Stimulated activated naive CD8-positive, alpha-beta T cell treated with anti-CD3 and anti-CD28 coated beads, Interleukin-15, amount 100 ng/mL, for 72 hours (primary cell): Measurements from ENCODE around the gene MLIP.

Source experiments
- ATAC-seq: fragments of 150-1000 bp; cut with Tn5 transposase; 2 replicates; pipeline ENCODE4 v1.10.0; 2021; ENCODE audit warnings: mild to moderate bottlenecking, moderate library complexity
- DNase-seq, 2 donors: peaks; one replicate each; pipeline ENCODE4 v3.0.0; 2021 to 2022
- H3K27ac Mint-ChIP-seq, 2 donors: one replicate each; pipeline ENCODE4 v1.8.0; 2022; ENCODE audit warnings: mild to moderate bottlenecking in 2 of 2, mixed read lengths in 2 of 2, moderate library complexity in 2 of 2
- H3K27me3 Mint-ChIP-seq: one replicate; pipeline ENCODE4 v1.8.0; 2022; ENCODE audit warnings: mixed read lengths
- H3K4me1 Mint-ChIP-seq: one replicate; pipeline ENCODE4 v1.8.0; 2022; ENCODE audit warnings: mild to moderate bottlenecking, mixed read lengths
- H3K4me3 Mint-ChIP-seq, 2 donors: one replicate each; pipeline ENCODE4 v1.8.0; 2022; ENCODE audit warnings: mild to moderate bottlenecking in 2 of 2, mixed read lengths in 2 of 2, moderate library complexity in 1 of 2
- H3K9me3 Mint-ChIP-seq, 2 donors: one replicate each; pipeline ENCODE4 v1.8.0; 2022; ENCODE audit warnings: mixed read lengths in 2 of 2

Gene MLIP

GRCh38 chr6:54085541-54085940 is 25.7 kb upstream of the MLIP start:
- DNase-seq (no peak), ATAC-seq (no peak)
- no peaks in the 10 kb centered on the region for H3K27me3 Mint-ChIP-seq
- no peak overlapping the region for H3K4me3 Mint-ChIP-seq
- no peak overlapping the region for H3K27ac Mint-ChIP-seq
- no peaks in the 10 kb centered on the region for H3K4me1 Mint-ChIP-seq
- H3K9me3 Mint-ChIP-seq: no peaks in the 10 kb centered on the region

- Mint-ChIP-seq H3K27me3 (no peaks in the 10 kb centered on the region), H3K9me3 (no peaks in the 10 kb centered on the region), H3K4me3 (no peak overlapping the region), H3K4me1 (no peaks in the 10 kb centered on the region), H3K27ac (no peak overlapping the region)
- ATAC-seq (no peak), DNase-seq (no peak)
Observed at GRCh38 chr6:54086439-54086838, 24.8 kb upstream of the MLIP start.

GRCh38 chr6:54087721-54088120 is 23.5 kb upstream of the MLIP start:
- Mint-ChIP-seq H3K4me1 (no peaks in the 10 kb centered on the region), H3K27ac (no peak overlapping the region), H3K9me3 (no peaks in the 10 kb centered on the region), H3K4me3 (no peak overlapping the region), H3K27me3 (no peaks in the 10 kb centered on the region)
- DNase-seq (no peak), ATAC-seq (no peak)

GRCh38 chr6:54093326-54093948 is 17.8 kb upstream of the MLIP start:
- no peaks in the 10 kb centered on the region for H3K27me3 Mint-ChIP-seq
- H3K4me1 Mint-ChIP-seq: no peaks in the 10 kb centered on the region
- H3K27ac Mint-ChIP-seq: no peak overlapping the region
- H3K9me3 Mint-ChIP-seq: peaks cover 0 to 7% of the 10 kb centered on the region in 2 donors
- DNase-seq (no peak), ATAC-seq (no peak)
- no peak overlapping the region for H3K4me3 Mint-ChIP-seq

- no peak overlapping the region for H3K27ac Mint-ChIP-seq
- no peaks in the 10 kb centered on the region for H3K4me1 Mint-ChIP-seq
- H3K27me3 Mint-ChIP-seq: no peaks in the 10 kb centered on the region
- no peak overlapping the region for H3K4me3 Mint-ChIP-seq
- DNase-seq (no peak), ATAC-seq (no peak)
- H3K9me3 Mint-ChIP-seq: peaks cover 0 to 7% of the 10 kb centered on the region in 2 donors
Observed at GRCh38 chr6:54094293-54094692, 16.9 kb upstream of the MLIP start.

- Mint-ChIP-seq H3K4me1 (no peaks in the 10 kb centered on the region), H3K9me3 (peaks cover 0 to 7% of the 10 kb centered on the region in 2 donors), H3K27me3 (no peaks in the 10 kb centered on the region), H3K27ac (no peak overlapping the region), H3K4me3 (no peak overlapping the region)
- DNase-seq (no peak), ATAC-seq (no peak)
Observed at GRCh38 chr6:54094786-54095185, 16.5 kb upstream of the MLIP start.

GRCh38 chr6:54095723-54096122 is 15.5 kb upstream of the MLIP start:
- no peak for ATAC-seq

GRCh38 chr6:54096811-54097210 is 14.4 kb upstream of the MLIP start:
- Mint-ChIP-seq H3K4me1 (no peaks in the 10 kb centered on the region), H3K27me3 (no peaks in the 10 kb centered on the region), H3K27ac (no peak overlapping the region), H3K4me3 (no peak overlapping the region), H3K9me3 (peaks cover 0 to 7% of the 10 kb centered on the region in 2 donors)
- no peak for ATAC-seq
- no peak for DNase-seq

More at GRCh38 chr6:54095723-54096122, 15.5 kb upstream of the MLIP start:
- Mint-ChIP-seq H3K4me3 (no peak overlapping the region), H3K27me3 (no peaks in the 10 kb centered on the region), H3K27ac (no peak overlapping the region), H3K9me3 (peaks cover 0 to 7% of the 10 kb centered on the region in 2 donors), H3K4me1 (no peaks in the 10 kb centered on the region)
- DNase-seq: no peak

- no peaks in the 10 kb centered on the region for H3K4me1 Mint-ChIP-seq
- H3K27ac Mint-ChIP-seq: no peak overlapping the region
- no peaks in the 10 kb centered on the region for H3K27me3 Mint-ChIP-seq
- peaks cover 0 to 7% of the 10 kb centered on the region in 2 donors for H3K9me3 Mint-ChIP-seq
- no peak overlapping the region for H3K4me3 Mint-ChIP-seq
- ATAC-seq (no peak), DNase-seq (no peak)
Observed at GRCh38 chr6:54097753-54098152, 13.5 kb upstream of the MLIP start.

GRCh38 chr6:54098450-54099044 is 12.7 kb upstream of the MLIP start:
- DNase-seq: no peak
- no peak overlapping the region for H3K4me3 Mint-ChIP-seq
- no peak for ATAC-seq
- peaks cover 0 to 7% of the 10 kb centered on the region in 2 donors for H3K9me3 Mint-ChIP-seq
- no peak overlapping the region for H3K27ac Mint-ChIP-seq
- no peaks in the 10 kb centered on the region for H3K27me3 Mint-ChIP-seq
- no peaks in the 10 kb centered on the region for H3K4me1 Mint-ChIP-seq

GRCh38 chr6:54099225-54099624 is 12.0 kb upstream of the MLIP start:
- Mint-ChIP-seq H3K9me3 (peaks cover 0 to 7% of the 10 kb centered on the region in 2 donors), H3K4me1 (no peaks in the 10 kb centered on the region), H3K4me3 (no peak overlapping the region), H3K27me3 (no peaks in the 10 kb centered on the region), H3K27ac (no peak overlapping the region)
- ATAC-seq (no peak), DNase-seq (no peak)

- peaks cover 6 to 7% of the 10 kb centered on the region in 2 donors for H3K9me3 Mint-ChIP-seq
- no peaks in the 10 kb centered on the region for H3K27me3 Mint-ChIP-seq
- DNase-seq (no peak), ATAC-seq (no peak)
- H3K4me1 Mint-ChIP-seq: no peaks in the 10 kb centered on the region
- H3K4me3 Mint-ChIP-seq: no peak overlapping the region
- H3K27ac Mint-ChIP-seq: no peak overlapping the region
Observed at GRCh38 chr6:54100411-54101006, 10.7 kb upstream of the MLIP start.

- no peaks in the 10 kb centered on the region for H3K27me3 Mint-ChIP-seq
- H3K4me1 Mint-ChIP-seq: no peaks in the 10 kb centered on the region
- no peak for DNase-seq
- H3K9me3 Mint-ChIP-seq: peaks cover 0 to 10% of the 10 kb centered on the region in 2 donors
- ATAC-seq: no peak
- H3K4me3 Mint-ChIP-seq: no peak overlapping the region
- H3K27ac Mint-ChIP-seq: no peak overlapping the region
Observed at GRCh38 chr6:54102238-54102637, 9.0 kb upstream of the MLIP start.

GRCh38 chr6:54103497-54103896 is 7.7 kb upstream of the MLIP start:
- ATAC-seq: no peak

GRCh38 chr6:54106727-54107126 is 4.5 kb upstream of the MLIP start:
- Mint-ChIP-seq H3K9me3 (peaks cover 0 to 19% of the 10 kb centered on the region in 2 donors), H3K27ac (no peak overlapping the region), H3K27me3 (no peaks in the 10 kb centered on the region), H3K4me3 (no peak overlapping the region), H3K4me1 (no peaks in the 10 kb centered on the region)
- DNase-seq: no peak
- no peak for ATAC-seq

More at GRCh38 chr6:54103497-54103896, 7.7 kb upstream of the MLIP start:
- Mint-ChIP-seq H3K4me1 (no peaks in the 10 kb centered on the region), H3K9me3 (peaks cover 0 to 10% of the 10 kb centered on the region in 2 donors), H3K4me3 (no peak overlapping the region), H3K27me3 (no peaks in the 10 kb centered on the region), H3K27ac (no peak overlapping the region)
- DNase-seq: no peak

- Mint-ChIP-seq H3K27me3 (no peaks in the 10 kb centered on the region), H3K9me3 (peaks cover 0 to 19% of the 10 kb centered on the region in 2 donors)
Observed at GRCh38 chr6:54107470-54108090, 3.7 kb upstream of the MLIP start.

More at GRCh38 chr6:54107470-54108090, 3.7 kb upstream of the MLIP start:
- no peaks in the 10 kb centered on the region for H3K4me1 Mint-ChIP-seq
- H3K27ac Mint-ChIP-seq: no peak overlapping the region
- H3K4me3 Mint-ChIP-seq: no peak overlapping the region
- DNase-seq (no peak), ATAC-seq (no peak)
